Measurements from ENCODE around the gene MRPL49.

DNA sequence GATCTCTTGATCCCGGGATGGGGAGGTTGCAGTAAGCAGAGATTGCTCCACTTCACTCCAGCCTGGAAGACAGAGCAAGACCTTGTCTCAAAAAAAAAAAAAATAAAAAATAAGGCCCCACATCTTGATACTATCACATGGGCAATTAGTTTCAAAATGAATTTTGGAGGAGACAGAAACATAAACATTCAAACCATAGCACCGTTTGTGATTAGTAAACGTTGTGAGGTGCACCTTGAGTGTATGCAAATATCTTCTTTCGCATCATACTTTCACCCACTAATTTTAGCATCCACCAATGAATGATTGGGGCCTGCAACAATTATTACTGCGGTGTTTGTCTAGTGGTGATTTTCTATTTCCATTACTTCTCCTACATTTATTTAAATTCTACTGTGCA lies 36.9 kb downstream of the MRPL49 start:
- TF ChIP-seq, protein P1, sequence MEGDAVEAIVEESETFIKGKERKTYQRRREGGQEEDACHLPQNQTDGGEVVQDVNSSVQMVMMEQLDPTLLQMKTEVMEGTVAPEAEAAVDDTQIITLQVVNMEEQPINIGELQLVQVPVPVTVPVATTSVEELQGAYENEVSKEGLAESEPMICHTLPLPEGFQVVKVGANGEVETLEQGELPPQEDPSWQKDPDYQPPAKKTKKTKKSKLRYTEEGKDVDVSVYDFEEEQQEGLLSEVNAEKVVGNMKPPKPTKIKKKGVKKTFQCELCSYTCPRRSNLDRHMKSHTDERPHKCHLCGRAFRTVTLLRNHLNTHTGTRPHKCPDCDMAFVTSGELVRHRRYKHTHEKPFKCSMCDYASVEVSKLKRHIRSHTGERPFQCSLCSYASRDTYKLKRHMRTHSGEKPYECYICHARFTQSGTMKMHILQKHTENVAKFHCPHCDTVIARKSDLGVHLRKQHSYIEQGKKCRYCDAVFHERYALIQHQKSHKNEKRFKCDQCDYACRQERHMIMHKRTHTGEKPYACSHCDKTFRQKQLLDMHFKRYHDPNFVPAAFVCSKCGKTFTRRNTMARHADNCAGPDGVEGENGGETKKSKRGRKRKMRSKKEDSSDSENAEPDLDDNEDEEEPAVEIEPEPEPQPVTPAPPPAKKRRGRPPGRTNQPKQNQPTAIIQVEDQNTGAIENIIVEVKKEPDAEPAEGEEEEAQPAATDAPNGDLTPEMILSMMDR (tag by site-specific recombination; IDR thresholded peaks at IDR 0.05) = no peak
- TF ChIP-seq BCL11A (tag by site-specific recombination; IDR thresholded peaks at IDR 0.05; ENCODE audit: low read depth) = no peak
- TF ChIP-seq, protein P2, sequence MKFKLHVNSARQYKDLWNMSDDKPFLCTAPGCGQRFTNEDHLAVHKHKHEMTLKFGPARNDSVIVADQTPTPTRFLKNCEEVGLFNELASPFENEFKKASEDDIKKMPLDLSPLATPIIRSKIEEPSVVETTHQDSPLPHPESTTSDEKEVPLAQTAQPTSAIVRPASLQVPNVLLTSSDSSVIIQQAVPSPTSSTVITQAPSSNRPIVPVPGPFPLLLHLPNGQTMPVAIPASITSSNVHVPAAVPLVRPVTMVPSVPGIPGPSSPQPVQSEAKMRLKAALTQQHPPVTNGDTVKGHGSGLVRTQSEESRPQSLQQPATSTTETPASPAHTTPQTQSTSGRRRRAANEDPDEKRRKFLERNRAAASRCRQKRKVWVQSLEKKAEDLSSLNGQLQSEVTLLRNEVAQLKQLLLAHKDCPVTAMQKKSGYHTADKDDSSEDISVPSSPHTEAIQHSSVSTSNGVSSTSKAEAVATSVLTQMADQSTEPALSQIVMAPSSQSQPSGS (tag by site-specific recombination; IDR thresholded peaks at IDR 0.05; ENCODE audit: low read depth) = no peak
- TF ChIP-seq, protein P3, sequence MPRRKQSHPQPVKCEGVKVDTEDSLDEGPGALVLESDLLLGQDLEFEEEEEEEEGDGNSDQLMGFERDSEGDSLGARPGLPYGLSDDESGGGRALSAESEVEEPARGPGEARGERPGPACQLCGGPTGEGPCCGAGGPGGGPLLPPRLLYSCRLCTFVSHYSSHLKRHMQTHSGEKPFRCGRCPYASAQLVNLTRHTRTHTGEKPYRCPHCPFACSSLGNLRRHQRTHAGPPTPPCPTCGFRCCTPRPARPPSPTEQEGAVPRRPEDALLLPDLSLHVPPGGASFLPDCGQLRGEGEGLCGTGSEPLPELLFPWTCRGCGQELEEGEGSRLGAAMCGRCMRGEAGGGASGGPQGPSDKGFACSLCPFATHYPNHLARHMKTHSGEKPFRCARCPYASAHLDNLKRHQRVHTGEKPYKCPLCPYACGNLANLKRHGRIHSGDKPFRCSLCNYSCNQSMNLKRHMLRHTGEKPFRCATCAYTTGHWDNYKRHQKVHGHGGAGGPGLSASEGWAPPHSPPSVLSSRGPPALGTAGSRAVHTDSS (tag by site-specific recombination; IDR thresholded peaks at IDR 0.05) = no peak
- TF ChIP-seq ZNF423 (tag by site-specific recombination; IDR thresholded peaks at IDR 0.05) = no peak

All from HEK293 (cell line).